Osteoblast (primary cell): ENCODE data around the gene OSBPL6. TPM values are rescaled to one million over a fixed set of nuclear protein-coding genes. Genes with fewer than 3 reads are reported as not detected.
A peak's percentile ranks its signal among the peaks of the same experiment; 100 is the strongest.

Source experiments
- DNase-seq: peaks from one replicate; pipeline ENCODE4 v3.0.0; 2011; ENCODE audit warnings: low spot score, mixed read lengths; ENCODE audit not compliant: insufficient read length; ENCODE audit errors: missing footprints
- H2AFZ ChIP-seq: 2 replicates; pipeline ENCODE4 v1.6.0; 2011; ENCODE audit warnings: mild to moderate bottlenecking, low read length
- H3K27ac ChIP-seq: 2 replicates; pipeline ENCODE4 v1.5.1; 2011; ENCODE audit warnings: mild to moderate bottlenecking, low read depth, low read length, moderate library complexity
- H3K27me3 ChIP-seq: 2 replicates; pipeline ENCODE4 v1.6.0; 2012; ENCODE audit warnings: mild to moderate bottlenecking, control low read depth, inconsistent platforms, low read length, moderate library complexity; ENCODE audit not compliant: insufficient read depth
- H3K36me3 ChIP-seq: 2 replicates; pipeline ENCODE4 v1.5.1; 2011; ENCODE audit warnings: mild to moderate bottlenecking, low read length, control low read depth, moderate library complexity; ENCODE audit not compliant: insufficient read depth
- H3K4me1 ChIP-seq: 2 replicates; pipeline ENCODE4 v1.5.1; 2011; ENCODE audit warnings: mild to moderate bottlenecking, low read length, control low read depth, moderate library complexity; ENCODE audit not compliant: insufficient read depth
- H3K4me2 ChIP-seq: 2 replicates; pipeline ENCODE4 v1.6.0; 2011; ENCODE audit warnings: mild to moderate bottlenecking, low read length; ENCODE audit not compliant: insufficient read depth
- H3K4me3 ChIP-seq: fragments of 200-600 bp; sonication (generic); 3 replicates; pipeline ENCODE4 v1.5.1; 2012; ENCODE audit warnings: mild to moderate bottlenecking, low read length, inconsistent platforms; ENCODE audit not compliant: insufficient read depth
- H3K79me2 ChIP-seq: 2 replicates; pipeline ENCODE4 v1.6.0; 2012; ENCODE audit warnings: mild to moderate bottlenecking, low read length, control low read depth, inconsistent platforms; ENCODE audit not compliant: insufficient read depth
- H3K9me3 ChIP-seq: 2 replicates; pipeline ENCODE4 v1.5.1; 2011; ENCODE audit warnings: low read depth, low read length, control low read depth
- H4K20me1 ChIP-seq: 2 replicates; pipeline ENCODE4 v1.6.0; 2012; ENCODE audit warnings: mild to moderate bottlenecking, low read length, control low read depth; ENCODE audit not compliant: insufficient read depth
- CTCF ChIP-seq: IDR thresholded peaks from 2 replicates; pipeline ENCODE4 v1.5.1; 2011; ENCODE audit warnings: mild to moderate bottlenecking, low read depth, low read length, moderate library complexity; ENCODE audit errors: extremely low read depth
- total RNA-seq: library from RNA; depleted of rRNA; stranded (reverse); fragments of >200 nt; gene quantifications from 2 replicates; pipeline ENCODE4 v1.2.3, GENCODE V29; 2012

OSBPL6 gene
- total RNA-seq, 1 donor = 5.4 TPM

- no peaks in the 10 kb centered on the region for H3K79me2 ChIP-seq
- H3K4me3 ChIP-seq = no peak overlapping the region
- no peak overlapping the region for H3K27ac ChIP-seq
- TF ChIP-seq CTCF = no peak
- H4K20me1 ChIP-seq = no peaks in the 10 kb centered on the region
- H3K36me3 ChIP-seq = no peaks in the 10 kb centered on the region
- DNase-seq = no peak
- H3K9me3 ChIP-seq = no peaks in the 10 kb centered on the region
- no peaks in the 10 kb centered on the region for H3K27me3 ChIP-seq
- H2AFZ ChIP-seq = no peak overlapping the region
- H3K4me2 ChIP-seq = no peak overlapping the region
- H3K4me1 ChIP-seq = peaks cover 4% of the 10 kb centered on the region
These were observed 201.0 kb downstream of the OSBPL6 start for GRCh38 chr2:178395295-178395694.

- Histone ChIP-seq H3K27ac (no peak overlapping the region), H3K36me3 (no peaks in the 10 kb centered on the region), H3K79me2 (no peaks in the 10 kb centered on the region), H3K27me3 (no peaks in the 10 kb centered on the region), H4K20me1 (no peaks in the 10 kb centered on the region), H3K4me2 (no peak overlapping the region), H3K4me3 (no peak overlapping the region), H2AFZ (peak overlapping the region; percentile 38), H3K9me3 (no peaks in the 10 kb centered on the region), H3K4me1 (peaks cover 4% of the 10 kb centered on the region)
- DNase-seq = no peak
- no peak for TF ChIP-seq CTCF
These were observed 201.7 kb downstream of the OSBPL6 start for GRCh38 chr2:178395941-178396570.

- Histone ChIP-seq H3K4me1 (peaks cover 4% of the 10 kb centered on the region), H3K36me3 (no peaks in the 10 kb centered on the region), H4K20me1 (no peaks in the 10 kb centered on the region), H3K4me2 (no peak overlapping the region), H3K79me2 (no peaks in the 10 kb centered on the region), H2AFZ (peak overlapping the region; percentile 54), H3K9me3 (no peaks in the 10 kb centered on the region), H3K27me3 (no peaks in the 10 kb centered on the region), H3K4me3 (no peak overlapping the region), H3K27ac (no peak overlapping the region)
- DNase-seq = no peak
- TF ChIP-seq CTCF = peak; percentile 78
These were observed 202.8 kb downstream of the OSBPL6 start for GRCh38 chr2:178397002-178397605.

GRCh38 chr2:178401994-178402437 lies 207.7 kb downstream of the OSBPL6 start:
- Histone ChIP-seq H3K27me3 (no peaks in the 10 kb centered on the region), H3K9me3 (no peaks in the 10 kb centered on the region), H3K27ac (no peak overlapping the region), H3K4me2 (no peak overlapping the region), H3K4me1 (peaks cover 11% of the 10 kb centered on the region), H2AFZ (no peak overlapping the region), H3K36me3 (no peaks in the 10 kb centered on the region), H4K20me1 (no peaks in the 10 kb centered on the region), H3K79me2 (no peaks in the 10 kb centered on the region), H3K4me3 (no peak overlapping the region)
- no peak for TF ChIP-seq CTCF
- no peak for DNase-seq
